ENCODE results near the gene SMIM33.
A peak's percentile ranks its signal among the peaks of the same experiment; 100 is the strongest.

SMIM33 gene

GRCh38 chr5:139457241-139457640, 13.6 kb upstream of the SMIM33 start:
- Histone ChIP-seq H3K79me2 (no peaks in the 10 kb centered on the region), H3K9ac (no peak overlapping the region), H2AFZ (no peak overlapping the region), H3K4me3 (ENCODE audit: low read depth, low read length) (no peak overlapping the region), H3K36me3 (ENCODE audit: control insufficient read depth, insufficient read depth, low read length) (no peaks in the 10 kb centered on the region), H3K27ac (no peak overlapping the region), H3K9me3 (ENCODE audit: control insufficient read depth, low read length) (no peaks in the 10 kb centered on the region), H3K4me2 (ENCODE audit: low read length) (no peak overlapping the region), H3K27me3 (ENCODE audit: control insufficient read depth, insufficient read depth, low read length) (no peaks in the 10 kb centered on the region), H3K4me1 (no peaks in the 10 kb centered on the region)
- no peak for TF ChIP-seq CTCF (IDR thresholded peaks at IDR 0.05)

GRCh38 chr5:139457653-139458306, 13.0 kb upstream of the SMIM33 start:
- H3K4me3 ChIP-seq (ENCODE audit: low read depth, low read length) = no peak overlapping the region
- H3K27me3 ChIP-seq (ENCODE audit: control insufficient read depth, insufficient read depth, low read length) = no peaks in the 10 kb centered on the region
- no peak overlapping the region for H3K4me2 ChIP-seq (ENCODE audit: low read length)
- H3K36me3 ChIP-seq (ENCODE audit: control insufficient read depth, insufficient read depth, low read length) = no peaks in the 10 kb centered on the region
- TF ChIP-seq CTCF (IDR thresholded peaks at IDR 0.05) = no peak
- H3K27ac ChIP-seq = no peak overlapping the region
- H3K9me3 ChIP-seq (ENCODE audit: control insufficient read depth, low read length) = no peaks in the 10 kb centered on the region
- no peaks in the 10 kb centered on the region for H3K4me1 ChIP-seq
- H2AFZ ChIP-seq = no peak overlapping the region
- no peak overlapping the region for H3K9ac ChIP-seq
- H3K79me2 ChIP-seq = no peaks in the 10 kb centered on the region

- Histone ChIP-seq H3K4me2 (ENCODE audit: low read length) (no peak overlapping the region), H3K4me3 (ENCODE audit: low read depth, low read length) (no peak overlapping the region), H2AFZ (no peak overlapping the region), H3K36me3 (ENCODE audit: control insufficient read depth, insufficient read depth, low read length) (no peaks in the 10 kb centered on the region), H3K27ac (no peak overlapping the region), H3K9me3 (ENCODE audit: control insufficient read depth, low read length) (no peaks in the 10 kb centered on the region), H3K79me2 (no peaks in the 10 kb centered on the region), H3K9ac (no peak overlapping the region), H3K4me1 (no peaks in the 10 kb centered on the region), H3K27me3 (ENCODE audit: control insufficient read depth, insufficient read depth, low read length) (no peaks in the 10 kb centered on the region)
- TF ChIP-seq CTCF (IDR thresholded peaks at IDR 0.05) = no peak
These were observed 12.0 kb upstream of the SMIM33 start for GRCh38 chr5:139458580-139459407.

GRCh38 chr5:139459451-139459934, 11.3 kb upstream of the SMIM33 start:
- Histone ChIP-seq H3K4me3 (ENCODE audit: low read depth, low read length) (no peak overlapping the region), H3K4me2 (ENCODE audit: low read length) (no peak overlapping the region), H3K9me3 (ENCODE audit: control insufficient read depth, low read length) (no peaks in the 10 kb centered on the region), H3K36me3 (ENCODE audit: control insufficient read depth, insufficient read depth, low read length) (no peaks in the 10 kb centered on the region), H3K27ac (peak overlapping the region; percentile 47), H3K4me1 (no peaks in the 10 kb centered on the region), H3K27me3 (ENCODE audit: control insufficient read depth, insufficient read depth, low read length) (no peaks in the 10 kb centered on the region), H3K79me2 (no peaks in the 10 kb centered on the region), H3K9ac (no peak overlapping the region), H2AFZ (no peak overlapping the region)
- no peak for TF ChIP-seq CTCF (IDR thresholded peaks at IDR 0.05)

Measured in parathyroid adenoma (tissue), 2 donors.